Right renal cortex interstitium (tissue), 3 donors: ENCODE measurements around the gene QPRT. TPM values are rescaled to one million over a fixed set of nuclear protein-coding genes. Genes with fewer than 3 reads are reported as not detected.
"Not testable (repeated sequence)": the region's sequence is repeated elsewhere in the genome, so short reads cannot be mapped to it uniquely, and the experiment has no call there.

ENCODE experiments used
- DNase-seq, 3 donors: peaks; one replicate each; pipeline ENCODE4 v3.0.0-alpha.2; 2013; ENCODE audit warnings: low read depth in 3 of 3, low spot score in 2 of 3
- polyA plus RNA-seq, 3 donors: library from polyadenylated mRNA; unstranded; fragments of 120-200 nt; gene quantifications; one replicate each; pipeline ENCODE4 v1.2.1, GENCODE V29; 2013; ENCODE audit not compliant: insufficient read length in 3 of 3

QPRT gene
- polyA plus RNA-seq, 3 donors: 115 to 144 (median 131) TPM

- no peak for DNase-seq
Measured at GRCh38 chr16:29743827-29744531, 65.0 kb downstream of the QPRT start.

GRCh38 chr16:29744541-29745101 lies 65.6 kb downstream of the QPRT start:
- DNase-seq: no peak

GRCh38 chr16:29745121-29745852 lies 66.3 kb downstream of the QPRT start:
- no peak for DNase-seq

- DNase-seq: no peak
Measured at GRCh38 chr16:29745853-29746345, 66.9 kb downstream of the QPRT start, which contains the start of gene C16orf54. C16orf54 (minus strand) TSS chr16:29745990; CDS start chr16:29744951, 1,039 bp downstream.

- DNase-seq: not testable (repeated sequence)
Measured at GRCh38 chr16:29746518-29746917, 67.5 kb downstream of the QPRT start.

Other genes with a start within 250 kb of the QPRT start
- 1 to 10 TPM; 6.3 to 9.4 (median 8.8) TPM for gene BOLA2, start 224.8 kb upstream of the QPRT start, polyA plus RNA-seq
- gene SLX1B, start 224.6 kb upstream of the QPRT start, polyA plus RNA-seq: 10 to 100 TPM; 10.1 to 13.0 (median 12.4) TPM
- gene SULT1A4, start 219.3 kb upstream of the QPRT start, polyA plus RNA-seq: 10 to 100 TPM; 11.7 to 20.3 (median 18.8) TPM
- 10 to 100 TPM; 17.7 to 29.4 (median 18.4) TPM for gene NPIPB12, start 172.8 kb upstream of the QPRT start, polyA plus RNA-seq
- gene SPN, start 15.9 kb upstream of the QPRT start, polyA plus RNA-seq: 1 to 10 TPM; 2.2 to 2.6 (median 2.6) TPM
- under 1 TPM; 0.17 to 0.28 (median 0.26) TPM for gene C16orf54, start 66.8 kb downstream of the QPRT start, polyA plus RNA-seq
- gene ZG16, start 99.1 kb downstream of the QPRT start, polyA plus RNA-seq: under 1 TPM in 1 of 3 donors, not detected in 2; 0.06 TPM
- 10 to 100 TPM; 67.5 to 70.9 (median 68.8) TPM for gene KIF22, start 111.6 kb downstream of the QPRT start, polyA plus RNA-seq
- 100 to 1,000 TPM; 273 to 320 (median 302) TPM for gene MAZ, start 127.3 kb downstream of the QPRT start, polyA plus RNA-seq
- 10 to 100 TPM in 1 of 3 donors, 1 to 10 TPM in 2; 6.5 to 12.4 (median 8.4) TPM for gene PRRT2, start 133.0 kb downstream of the QPRT start, polyA plus RNA-seq
- gene PAGR1, start 137.0 kb downstream of the QPRT start, polyA plus RNA-seq: 10 to 100 TPM; 28.0 to 30.5 (median 29.7) TPM
- 10 to 100 TPM; 18.1 to 22.6 (median 20.0) TPM for gene MVP, start 141.3 kb downstream of the QPRT start, polyA plus RNA-seq
- 100 to 1,000 TPM in 1 of 3 donors, 10 to 100 TPM in 2; 85.9 to 102 (median 89.9) TPM for gene CDIPT, start 184.0 kb downstream of the QPRT start, polyA plus RNA-seq
- gene SEZ6L2, start 220.4 kb downstream of the QPRT start, polyA plus RNA-seq: 10 to 100 TPM in 1 of 3 donors, 1 to 10 TPM in 2; 9.0 to 10.8 (median 9.5) TPM
- gene ASPHD1, start 221.3 kb downstream of the QPRT start, polyA plus RNA-seq: under 1 TPM; 0.52 to 0.87 (median 0.54) TPM
- gene KCTD13, start 247.0 kb downstream of the QPRT start, polyA plus RNA-seq: 10 to 100 TPM; 13.8 to 15.7 (median 14.2) TPM